C4-2B (cell line): ENCODE data around the gene KIF1B.

ENCODE experiments used
- ZFX ChIP-seq: fragments of 450-650 bp; IDR thresholded peaks from 2 replicates; pipeline ENCODE4 v1.6.1; 2017
- TF ChIP-seq, protein P1 (sequence below): fragments of 450-650 bp; conservative IDR thresholded peaks from 2 replicates; pipeline ENCODE4 v1.5.1; 2017; ENCODE audit warnings: mild to moderate bottlenecking

DNA sequence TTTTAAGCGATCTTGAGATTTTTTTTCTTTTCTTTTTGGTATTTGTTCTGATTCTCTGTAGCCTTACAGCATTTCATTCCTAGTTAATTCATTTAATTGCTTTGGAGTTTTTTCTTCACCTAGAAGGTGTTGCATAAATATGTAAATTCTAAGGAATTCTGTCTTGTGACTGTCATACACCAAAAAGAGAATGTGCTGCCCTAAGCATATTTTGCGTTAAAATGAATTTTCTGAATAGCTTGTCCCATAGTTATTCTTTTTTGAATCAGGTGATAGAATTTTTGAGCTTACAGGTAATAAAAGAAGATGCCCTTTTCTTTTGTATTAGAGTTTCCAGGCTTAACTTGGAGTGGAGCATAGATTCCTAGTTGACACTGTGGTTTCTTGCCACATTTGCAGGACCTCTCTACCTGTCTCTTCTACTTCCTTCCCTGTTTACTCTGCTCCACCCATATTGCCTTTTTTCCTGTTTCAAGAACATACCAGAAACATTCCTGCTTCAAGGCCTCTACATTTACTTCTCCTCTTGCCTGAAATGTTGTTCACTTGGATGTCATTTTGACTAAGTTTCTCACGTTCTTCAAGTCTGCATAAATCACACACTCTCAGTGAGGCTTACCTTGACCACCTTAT is 53.2 kb downstream of the KIF1B start:
- TF ChIP-seq, protein P1, sequence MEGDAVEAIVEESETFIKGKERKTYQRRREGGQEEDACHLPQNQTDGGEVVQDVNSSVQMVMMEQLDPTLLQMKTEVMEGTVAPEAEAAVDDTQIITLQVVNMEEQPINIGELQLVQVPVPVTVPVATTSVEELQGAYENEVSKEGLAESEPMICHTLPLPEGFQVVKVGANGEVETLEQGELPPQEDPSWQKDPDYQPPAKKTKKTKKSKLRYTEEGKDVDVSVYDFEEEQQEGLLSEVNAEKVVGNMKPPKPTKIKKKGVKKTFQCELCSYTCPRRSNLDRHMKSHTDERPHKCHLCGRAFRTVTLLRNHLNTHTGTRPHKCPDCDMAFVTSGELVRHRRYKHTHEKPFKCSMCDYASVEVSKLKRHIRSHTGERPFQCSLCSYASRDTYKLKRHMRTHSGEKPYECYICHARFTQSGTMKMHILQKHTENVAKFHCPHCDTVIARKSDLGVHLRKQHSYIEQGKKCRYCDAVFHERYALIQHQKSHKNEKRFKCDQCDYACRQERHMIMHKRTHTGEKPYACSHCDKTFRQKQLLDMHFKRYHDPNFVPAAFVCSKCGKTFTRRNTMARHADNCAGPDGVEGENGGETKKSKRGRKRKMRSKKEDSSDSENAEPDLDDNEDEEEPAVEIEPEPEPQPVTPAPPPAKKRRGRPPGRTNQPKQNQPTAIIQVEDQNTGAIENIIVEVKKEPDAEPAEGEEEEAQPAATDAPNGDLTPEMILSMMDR = no peak
- TF ChIP-seq ZFX = no peak
